C4-2B (cell line): Measurements from ENCODE around the gene DCDC2C.

Source experiments
- CTCF ChIP-seq: fragments of 450-650 bp; conservative IDR thresholded peaks from 2 replicates; pipeline ENCODE4 v1.5.1; 2017; ENCODE audit warnings: mild to moderate bottlenecking
- ZFX ChIP-seq: fragments of 450-650 bp; IDR thresholded peaks from 2 replicates; pipeline ENCODE4 v1.6.1; 2017

GRCh38 chr2:3876685-3877084 lies 173.3 kb downstream of the DCDC2C start:
- TF ChIP-seq CTCF (no peak), ZFX (no peak)
